NB4 (cell line): ENCODE measurements around the gene SLC35F1.

Source experiments
- CTCF ChIP-seq: IDR thresholded peaks from one replicate; pipeline ENCODE4 v1.5.1; 2012; ENCODE audit warnings: low read depth, low read length
- MAX ChIP-seq: IDR thresholded peaks from 2 replicates; pipeline ENCODE4 v1.6.1; 2011; ENCODE audit warnings: low read depth, low read length
- MYC ChIP-seq: IDR thresholded peaks from 2 replicates; pipeline ENCODE4 v1.6.1; 2011; ENCODE audit warnings: low read depth, low read length
- POLR2A ChIP-seq: IDR thresholded peaks from 2 replicates; pipeline ENCODE4 v1.6.1; 2011; ENCODE audit warnings: mild to moderate bottlenecking; ENCODE audit not compliant: insufficient read length; ENCODE audit errors: extremely low read depth

- no peak for TF ChIP-seq CTCF
- TF ChIP-seq POLR2A: no peak
- no peak for TF ChIP-seq MAX
- TF ChIP-seq MYC: no peak
Measured at GRCh38 chr6:118299457-118299856, 392.4 kb downstream of the SLC35F1 start.
